ENCODE results near the gene POP4.

The POP4 gene

GRCh38 chr19:29665215-29665825 is 59.2 kb downstream of the POP4 start, which contains the start of gene PLEKHF1 (continued):
- TF ChIP-seq PRDM6 (tag by site-specific recombination; IDR thresholded peaks at IDR 0.05) (no peak), ZNF629 (tag by site-specific recombination; IDR thresholded peaks at IDR 0.05) (0 out of 2 replicates have a peak, but pooled peaks have one; percentile 3), ZFP69B (tag by site-specific recombination; IDR thresholded peaks at IDR 0.05) (peak; percentile 37; the same call in 1 of the 2 replicates), ZNF274 (IDR thresholded peaks at IDR 0.05; ENCODE audit: low read length) (no peak), ZNF274 (tag by site-specific recombination; IDR thresholded peaks at IDR 0.05; ENCODE audit: borderline replicate concordance) (no peak), ZNF354C (tag by site-specific recombination; IDR thresholded peaks at IDR 0.05; ENCODE audit: borderline replicate concordance, low read depth) (no peak), KLF7 (tag by site-specific recombination; IDR thresholded peaks at IDR 0.05; ENCODE audit: borderline replicate concordance) (0 out of 2 replicates have a peak, but pooled peaks have one; percentile 29), ZNF768 (tag by site-specific recombination; IDR thresholded peaks at IDR 0.05) (no peak), ZBTB8A (tag by site-specific recombination; IDR thresholded peaks at IDR 0.05) (peak; percentile 99), ZIC2 (tag by site-specific recombination; IDR thresholded peaks at IDR 0.05) (peak; percentile 93), ZNF624 (tag by site-specific recombination; IDR thresholded peaks at IDR 0.05) (no peak), ZNF394 (tag by site-specific recombination; IDR thresholded peaks at IDR 0.05; ENCODE audit: borderline replicate concordance) (no peak), ZNF391 (tag by site-specific recombination; IDR thresholded peaks at IDR 0.05; ENCODE audit: borderline replicate concordance, low read depth) (peak; percentile 66; the same call in 1 of the 2 replicates), ZNF785 (tag by site-specific recombination; IDR thresholded peaks at IDR 0.05) (no peak), ZNF488 (tag by site-specific recombination; IDR thresholded peaks at IDR 0.05) (no peak), PRDM1 (tag by site-specific recombination; IDR thresholded peaks at IDR 0.05) (no peak), ZSCAN16 (tag by site-specific recombination; IDR thresholded peaks at IDR 0.05) (no peak), ZNF664 (tag by site-specific recombination; IDR thresholded peaks at IDR 0.05) (no peak), ZNF169 (tag by site-specific recombination; IDR thresholded peaks at IDR 0.05) (no peak), ZNF16 (tag by site-specific recombination; IDR thresholded peaks at IDR 0.05; ENCODE audit: low read depth) (no peak), BCL11B (tag by site-specific recombination; IDR thresholded peaks at IDR 0.05; ENCODE audit: low read depth) (peak; percentile 86; the same call in 1 of the 2 replicates), KLF16 (tag by site-specific recombination; IDR thresholded peaks at IDR 0.05) (peak; percentile 11; the same call in 1 of the 2 replicates), ZNF707 (tag by site-specific recombination; IDR thresholded peaks at IDR 0.05) (no peak), ZBTB7A (tag by site-specific recombination; IDR thresholded peaks at IDR 0.05; ENCODE audit: low read depth) (peak; percentile 93), ZNF114 (tag by site-specific recombination; IDR thresholded peaks at IDR 0.05) (no peak), ZNF132 (tag by site-specific recombination; IDR thresholded peaks at IDR 0.05; ENCODE audit: borderline replicate concordance) (no peak), REST (tag by site-specific recombination; IDR thresholded peaks at IDR 0.05) (peak; percentile 46), KLF9 (tag by site-specific recombination; IDR thresholded peaks at IDR 0.05; ENCODE audit: low read depth) (no peak; the same call in none of the 2 replicates)
- TF ChIP-seq, protein P1, sequence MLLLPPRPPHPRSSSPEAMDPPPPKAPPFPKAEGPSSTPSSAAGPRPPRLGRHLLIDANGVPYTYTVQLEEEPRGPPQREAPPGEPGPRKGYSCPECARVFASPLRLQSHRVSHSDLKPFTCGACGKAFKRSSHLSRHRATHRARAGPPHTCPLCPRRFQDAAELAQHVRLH (tag by site-specific recombination; IDR thresholded peaks at IDR 0.05): no peak
- TF ChIP-seq, protein P2, sequence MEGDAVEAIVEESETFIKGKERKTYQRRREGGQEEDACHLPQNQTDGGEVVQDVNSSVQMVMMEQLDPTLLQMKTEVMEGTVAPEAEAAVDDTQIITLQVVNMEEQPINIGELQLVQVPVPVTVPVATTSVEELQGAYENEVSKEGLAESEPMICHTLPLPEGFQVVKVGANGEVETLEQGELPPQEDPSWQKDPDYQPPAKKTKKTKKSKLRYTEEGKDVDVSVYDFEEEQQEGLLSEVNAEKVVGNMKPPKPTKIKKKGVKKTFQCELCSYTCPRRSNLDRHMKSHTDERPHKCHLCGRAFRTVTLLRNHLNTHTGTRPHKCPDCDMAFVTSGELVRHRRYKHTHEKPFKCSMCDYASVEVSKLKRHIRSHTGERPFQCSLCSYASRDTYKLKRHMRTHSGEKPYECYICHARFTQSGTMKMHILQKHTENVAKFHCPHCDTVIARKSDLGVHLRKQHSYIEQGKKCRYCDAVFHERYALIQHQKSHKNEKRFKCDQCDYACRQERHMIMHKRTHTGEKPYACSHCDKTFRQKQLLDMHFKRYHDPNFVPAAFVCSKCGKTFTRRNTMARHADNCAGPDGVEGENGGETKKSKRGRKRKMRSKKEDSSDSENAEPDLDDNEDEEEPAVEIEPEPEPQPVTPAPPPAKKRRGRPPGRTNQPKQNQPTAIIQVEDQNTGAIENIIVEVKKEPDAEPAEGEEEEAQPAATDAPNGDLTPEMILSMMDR (tag by site-specific recombination; IDR thresholded peaks at IDR 0.05): peak; percentile 61; the same call in 1 of the 2 replicates
- TF ChIP-seq, protein P3, sequence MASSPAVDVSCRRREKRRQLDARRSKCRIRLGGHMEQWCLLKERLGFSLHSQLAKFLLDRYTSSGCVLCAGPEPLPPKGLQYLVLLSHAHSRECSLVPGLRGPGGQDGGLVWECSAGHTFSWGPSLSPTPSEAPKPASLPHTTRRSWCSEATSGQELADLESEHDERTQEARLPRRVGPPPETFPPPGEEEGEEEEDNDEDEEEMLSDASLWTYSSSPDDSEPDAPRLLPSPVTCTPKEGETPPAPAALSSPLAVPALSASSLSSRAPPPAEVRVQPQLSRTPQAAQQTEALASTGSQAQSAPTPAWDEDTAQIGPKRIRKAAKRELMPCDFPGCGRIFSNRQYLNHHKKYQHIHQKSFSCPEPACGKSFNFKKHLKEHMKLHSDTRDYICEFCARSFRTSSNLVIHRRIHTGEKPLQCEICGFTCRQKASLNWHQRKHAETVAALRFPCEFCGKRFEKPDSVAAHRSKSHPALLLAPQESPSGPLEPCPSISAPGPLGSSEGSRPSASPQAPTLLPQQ (tag by site-specific recombination; IDR thresholded peaks at IDR 0.05): peak; percentile 56

Data from HEK293 (cell line).